ENCODE measurements around the gene B4GALNT2.

The B4GALNT2 gene

GRCh38 chr17:49213399-49213798, 80.8 kb downstream of the B4GALNT2 start:
- DNase-seq (ENCODE audit: low spot score), result no peak

GRCh38 chr17:49213847-49214246, 81.3 kb downstream of the B4GALNT2 start:
- no peak for DNase-seq (ENCODE audit: low spot score)

- no peak for DNase-seq (ENCODE audit: low spot score)
These were observed 82.2 kb downstream of the B4GALNT2 start for GRCh38 chr17:49214676-49215360.

- no peak for DNase-seq (ENCODE audit: low spot score)
These were observed 83.9 kb downstream of the B4GALNT2 start for GRCh38 chr17:49216482-49216881.

- DNase-seq (ENCODE audit: low spot score), result no peak
These were observed 84.5 kb downstream of the B4GALNT2 start for GRCh38 chr17:49216953-49217650.

GRCh38 chr17:49217651-49218413, 85.3 kb downstream of the B4GALNT2 start:
- no peak for DNase-seq (ENCODE audit: low spot score)

GRCh38 chr17:49218941-49219913, 86.7 kb downstream of the B4GALNT2 start:
- no peak for DNase-seq (ENCODE audit: low spot score)

GRCh38 chr17:49219987-49220386, 87.4 kb downstream of the B4GALNT2 start:
- DNase-seq (ENCODE audit: low spot score), result no peak

- no peak for DNase-seq (ENCODE audit: low spot score)
These were observed 90.6 kb downstream of the B4GALNT2 start for GRCh38 chr17:49223168-49223516.

- no peak for DNase-seq (ENCODE audit: low spot score)
These were observed 91.1 kb downstream of the B4GALNT2 start for GRCh38 chr17:49223517-49224197.

- no peak for DNase-seq (ENCODE audit: low spot score)
These were observed 91.8 kb downstream of the B4GALNT2 start for GRCh38 chr17:49224198-49224996.

GRCh38 chr17:49224997-49225337, 92.4 kb downstream of the B4GALNT2 start:
- no peak for DNase-seq (ENCODE audit: low spot score)

- DNase-seq (ENCODE audit: low spot score), result no peak
These were observed 93.1 kb downstream of the B4GALNT2 start for GRCh38 chr17:49225554-49226236.
